SJCRH30 (cell line): ENCODE measurements around the gene TFEC. TPM values are rescaled to one million over a fixed set of nuclear protein-coding genes. Genes with fewer than 3 reads are reported as not detected.
"Not testable (repeated sequence)": the region's sequence is repeated elsewhere in the genome, so short reads cannot be mapped to it uniquely, and the experiment has no call there.

Experiments used
- DNase-seq, 2 experiments: peaks; one replicate each; pipeline ENCODE4 v3.0.0-alpha.2; 2015 to 2020
- H3K27ac ChIP-seq: fragments of 250-450 bp; sonication (Bioruptor Pico); 2 replicates; pipeline ENCODE4 v1.5.1; 2020; ENCODE audit warnings: mild to moderate bottlenecking, moderate library complexity
- H3K27me3 ChIP-seq: fragments of 250-450 bp; sonication (Bioruptor Pico); 2 replicates; pipeline ENCODE4 v1.5.1; 2020; ENCODE audit warnings: mild to moderate bottlenecking, moderate library complexity
- H3K36me3 ChIP-seq: fragments of 250-450 bp; sonication (Bioruptor Pico); 2 replicates; pipeline ENCODE4 v1.5.1; 2020; ENCODE audit warnings: mild to moderate bottlenecking, moderate library complexity
- H3K4me1 ChIP-seq: fragments of 250-450 bp; sonication (Bioruptor Pico); 2 replicates; pipeline ENCODE4 v1.5.1; 2020; ENCODE audit warnings: mild to moderate bottlenecking, moderate library complexity
- H3K4me3 ChIP-seq: fragments of 250-450 bp; sonication (Bioruptor Pico); 2 replicates; pipeline ENCODE4 v1.5.1; 2020; ENCODE audit warnings: mild to moderate bottlenecking, moderate library complexity
- H3K9me3 ChIP-seq: fragments of 250-450 bp; sonication (Bioruptor Pico); replicated peaks from 2 replicates; pipeline ENCODE4 v1.5.1; 2020; ENCODE audit warnings: mild to moderate bottlenecking, moderate library complexity
- total RNA-seq: library from RNA; depleted of rRNA; stranded (reverse); fragments of >200 nt; shearing (Covaris generic); gene quantifications from 2 replicates; pipeline ENCODE4 v1.2.3, GENCODE V29; 2014

Gene TFEC
- total RNA-seq, 1 experiment from 2014 or later: 0.47 TPM

GRCh38 chr7:116024826-116025809 lies 5.4 kb downstream of the TFEC start:
- DNase-seq: no peak
- Histone ChIP-seq H3K4me3 (no peak overlapping the region), H3K9me3 (no peaks in the 10 kb centered on the region), H3K27me3 (no peaks in the 10 kb centered on the region), H3K4me1 (peaks cover 5% of the 10 kb centered on the region), H3K27ac (no peak overlapping the region), H3K36me3 (no peaks in the 10 kb centered on the region)

- Histone ChIP-seq H3K36me3 (no peaks in the 10 kb centered on the region), H3K27me3 (no peaks in the 10 kb centered on the region), H3K4me1 (peaks cover 5% of the 10 kb centered on the region), H3K27ac (no peak overlapping the region), H3K4me3 (no peak overlapping the region), H3K9me3 (no peaks in the 10 kb centered on the region)
- no peak for DNase-seq
These were observed 9.3 kb downstream of the TFEC start for GRCh38 chr7:116021237-116021636.

- H3K4me3 ChIP-seq: no peak overlapping the region
- H3K27ac ChIP-seq: no peak overlapping the region
- no peak for DNase-seq
- peaks cover 6% of the 10 kb centered on the region for H3K4me1 ChIP-seq
- H3K9me3 ChIP-seq: no peaks in the 10 kb centered on the region
- H3K27me3 ChIP-seq: no peaks in the 10 kb centered on the region
- H3K36me3 ChIP-seq: no peaks in the 10 kb centered on the region
These were observed 11.8 kb downstream of the TFEC start for GRCh38 chr7:116018731-116019130.

GRCh38 chr7:116013675-116014074 lies 16.9 kb downstream of the TFEC start:
- Histone ChIP-seq H3K9me3 (no peaks in the 10 kb centered on the region), H3K27me3 (no peaks in the 10 kb centered on the region), H3K27ac (no peak overlapping the region), H3K4me1 (peaks cover 9% of the 10 kb centered on the region), H3K36me3 (no peaks in the 10 kb centered on the region), H3K4me3 (no peak overlapping the region)
- no peak for DNase-seq

GRCh38 chr7:116011584-116011983 lies 19.0 kb downstream of the TFEC start:
- Histone ChIP-seq H3K27ac (no peak overlapping the region), H3K36me3 (no peaks in the 10 kb centered on the region), H3K27me3 (no peaks in the 10 kb centered on the region), H3K4me3 (no peak overlapping the region), H3K4me1 (peaks cover 9% of the 10 kb centered on the region), H3K9me3 (no peaks in the 10 kb centered on the region)
- DNase-seq: no peak

GRCh38 chr7:116004762-116005161 lies 25.8 kb downstream of the TFEC start:
- not testable (repeated sequence) for H3K27me3 ChIP-seq, DNase-seq, H3K4me1 ChIP-seq, H3K9me3 ChIP-seq, H3K27ac ChIP-seq, H3K36me3 ChIP-seq, H3K4me3 ChIP-seq

GRCh38 chr7:115997221-115997620 lies 33.3 kb downstream of the TFEC start:
- H3K4me1 ChIP-seq: no peaks in the 10 kb centered on the region
- no peak for DNase-seq
- no peak overlapping the region for H3K27ac ChIP-seq
- no peak overlapping the region for H3K4me3 ChIP-seq
- no peaks in the 10 kb centered on the region; the same call in 1 of the 2 replicates for H3K9me3 ChIP-seq
- no peaks in the 10 kb centered on the region for H3K36me3 ChIP-seq
- no peaks in the 10 kb centered on the region for H3K27me3 ChIP-seq

GRCh38 chr7:115995701-115996100 lies 34.9 kb downstream of the TFEC start:
- DNase-seq: no peak
- H3K27me3 ChIP-seq: no peaks in the 10 kb centered on the region
- no peak overlapping the region for H3K4me3 ChIP-seq
- no peaks in the 10 kb centered on the region for H3K4me1 ChIP-seq
- peaks cover 3% of the 10 kb centered on the region; the same call in 1 of the 2 replicates for H3K9me3 ChIP-seq
- no peak overlapping the region for H3K27ac ChIP-seq
- H3K36me3 ChIP-seq: no peaks in the 10 kb centered on the region

GRCh38 chr7:115988401-115988800 lies 42.2 kb downstream of the TFEC start:
- H3K4me3 ChIP-seq: no peak overlapping the region
- no peaks in the 10 kb centered on the region for H3K4me1 ChIP-seq
- no peak overlapping the region for H3K27ac ChIP-seq
- no peak for DNase-seq
- 0 out of 2 replicates have a peak, but pooled peaks cover 3% of the 10 kb centered on the region for H3K9me3 ChIP-seq
- H3K36me3 ChIP-seq: no peaks in the 10 kb centered on the region
- no peaks in the 10 kb centered on the region for H3K27me3 ChIP-seq

GRCh38 chr7:115987486-115987885 lies 43.1 kb downstream of the TFEC start:
- Histone ChIP-seq H3K4me3 (no peak overlapping the region), H3K27me3 (no peaks in the 10 kb centered on the region), H3K9me3 (0 out of 2 replicates have a peak, but pooled peaks cover 3% of the 10 kb centered on the region), H3K27ac (no peak overlapping the region), H3K36me3 (no peaks in the 10 kb centered on the region), H3K4me1 (no peaks in the 10 kb centered on the region)
- DNase-seq: no peak

GRCh38 chr7:115984105-115984504 lies 46.5 kb downstream of the TFEC start:
- Histone ChIP-seq H3K4me1 (no peaks in the 10 kb centered on the region), H3K27me3 (no peaks in the 10 kb centered on the region), H3K9me3 (no peaks in the 10 kb centered on the region), H3K36me3 (no peaks in the 10 kb centered on the region), H3K27ac (no peak overlapping the region), H3K4me3 (no peak overlapping the region)
- DNase-seq: no peak

GRCh38 chr7:115980159-115980558 lies 50.4 kb downstream of the TFEC start:
- H3K4me3 ChIP-seq: no peak overlapping the region
- H3K36me3 ChIP-seq: no peaks in the 10 kb centered on the region
- H3K27me3 ChIP-seq: no peaks in the 10 kb centered on the region
- H3K27ac ChIP-seq: no peak overlapping the region
- H3K9me3 ChIP-seq: no peaks in the 10 kb centered on the region
- DNase-seq: no peak
- H3K4me1 ChIP-seq: no peaks in the 10 kb centered on the region

- Histone ChIP-seq H3K4me3 (no peak overlapping the region), H3K27ac (no peak overlapping the region), H3K9me3 (no peaks in the 10 kb centered on the region), H3K36me3 (no peaks in the 10 kb centered on the region), H3K27me3 (no peaks in the 10 kb centered on the region), H3K4me1 (no peaks in the 10 kb centered on the region)
- no peak for DNase-seq
These were observed 53.9 kb downstream of the TFEC start for GRCh38 chr7:115976651-115977050.

GRCh38 chr7:115975766-115976165 lies 54.8 kb downstream of the TFEC start:
- Histone ChIP-seq H3K27me3 (no peaks in the 10 kb centered on the region), H3K4me1 (no peaks in the 10 kb centered on the region), H3K36me3 (no peaks in the 10 kb centered on the region), H3K27ac (no peak overlapping the region), H3K9me3 (no peaks in the 10 kb centered on the region), H3K4me3 (no peak overlapping the region)
- DNase-seq: no peak

- no peaks in the 10 kb centered on the region for H3K27me3 ChIP-seq
- H3K36me3 ChIP-seq: no peaks in the 10 kb centered on the region
- H3K27ac ChIP-seq: no peak overlapping the region
- H3K9me3 ChIP-seq: no peaks in the 10 kb centered on the region
- no peaks in the 10 kb centered on the region for H3K4me1 ChIP-seq
- H3K4me3 ChIP-seq: no peak overlapping the region
- DNase-seq: no peak
These were observed 57.2 kb downstream of the TFEC start for GRCh38 chr7:115973406-115973805.

- Histone ChIP-seq H3K27me3 (no peaks in the 10 kb centered on the region), H3K9me3 (no peaks in the 10 kb centered on the region), H3K4me1 (no peaks in the 10 kb centered on the region), H3K4me3 (no peak overlapping the region), H3K27ac (no peak overlapping the region), H3K36me3 (no peaks in the 10 kb centered on the region)
- no peak for DNase-seq
These were observed 59.1 kb downstream of the TFEC start for GRCh38 chr7:115971506-115971905.
